NB4 (cell line): ENCODE measurements around the gene POFUT1.

Experiments used
- DNase-seq: peaks from one replicate; pipeline ENCODE4 v3.0.0; 2010; ENCODE audit warnings: low read depth
- H3K4me3 ChIP-seq: one replicate; pipeline ENCODE4 v1.5.1; 2011; ENCODE audit warnings: mild to moderate bottlenecking, low read depth, low read length, moderate library complexity
- MAX ChIP-seq: IDR thresholded peaks from 2 replicates; pipeline ENCODE4 v1.6.1; 2011; ENCODE audit warnings: low read depth, low read length
- MYC ChIP-seq: IDR thresholded peaks from 2 replicates; pipeline ENCODE4 v1.6.1; 2011; ENCODE audit warnings: low read depth, low read length
- POLR2A ChIP-seq: IDR thresholded peaks from 2 replicates; pipeline ENCODE4 v1.6.1; 2011; ENCODE audit warnings: mild to moderate bottlenecking; ENCODE audit not compliant: insufficient read length; ENCODE audit errors: extremely low read depth
- TF ChIP-seq, protein P1 (sequence below): IDR thresholded peaks from one replicate; pipeline ENCODE4 v1.5.1; 2012; ENCODE audit warnings: low read depth, low read length

The POFUT1 gene

DNA sequence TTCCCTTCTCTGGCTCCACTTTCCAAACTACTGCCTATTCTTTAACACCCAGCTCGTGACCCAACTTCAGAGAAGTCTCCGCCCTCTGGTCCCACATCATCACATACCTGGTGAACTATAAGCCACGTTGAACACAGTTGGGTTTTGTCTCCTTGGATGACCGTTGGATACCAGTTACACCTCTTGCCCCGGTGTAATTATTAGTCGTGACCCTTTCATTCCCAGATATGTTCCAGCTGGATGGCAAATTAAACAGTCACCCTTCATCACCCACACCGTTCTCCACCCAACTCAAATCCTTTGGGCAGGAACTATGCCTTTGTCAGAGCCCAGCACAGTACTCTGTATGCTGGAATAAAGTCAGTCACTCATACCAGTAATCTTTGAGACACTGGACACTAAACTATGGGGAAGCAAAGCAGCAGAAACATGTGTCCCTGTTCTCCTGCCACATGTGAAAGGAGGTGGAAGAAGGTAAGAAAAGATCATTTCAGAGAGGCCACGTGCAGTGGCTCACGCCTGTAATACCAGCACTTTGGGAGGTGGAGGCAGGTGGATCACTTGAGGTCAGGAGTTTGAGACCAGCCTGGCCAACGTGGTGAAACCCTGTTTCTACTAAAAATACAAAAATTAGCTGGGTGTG, 22.6 kb upstream of the POFUT1 start:
- no peak for DNase-seq
- TF ChIP-seq MAX (no peak), POLR2A (no peak), MYC (no peak)
- TF ChIP-seq, protein P1, sequence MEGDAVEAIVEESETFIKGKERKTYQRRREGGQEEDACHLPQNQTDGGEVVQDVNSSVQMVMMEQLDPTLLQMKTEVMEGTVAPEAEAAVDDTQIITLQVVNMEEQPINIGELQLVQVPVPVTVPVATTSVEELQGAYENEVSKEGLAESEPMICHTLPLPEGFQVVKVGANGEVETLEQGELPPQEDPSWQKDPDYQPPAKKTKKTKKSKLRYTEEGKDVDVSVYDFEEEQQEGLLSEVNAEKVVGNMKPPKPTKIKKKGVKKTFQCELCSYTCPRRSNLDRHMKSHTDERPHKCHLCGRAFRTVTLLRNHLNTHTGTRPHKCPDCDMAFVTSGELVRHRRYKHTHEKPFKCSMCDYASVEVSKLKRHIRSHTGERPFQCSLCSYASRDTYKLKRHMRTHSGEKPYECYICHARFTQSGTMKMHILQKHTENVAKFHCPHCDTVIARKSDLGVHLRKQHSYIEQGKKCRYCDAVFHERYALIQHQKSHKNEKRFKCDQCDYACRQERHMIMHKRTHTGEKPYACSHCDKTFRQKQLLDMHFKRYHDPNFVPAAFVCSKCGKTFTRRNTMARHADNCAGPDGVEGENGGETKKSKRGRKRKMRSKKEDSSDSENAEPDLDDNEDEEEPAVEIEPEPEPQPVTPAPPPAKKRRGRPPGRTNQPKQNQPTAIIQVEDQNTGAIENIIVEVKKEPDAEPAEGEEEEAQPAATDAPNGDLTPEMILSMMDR = no peak
- no peak overlapping the region for H3K4me3 ChIP-seq

GRCh38 chr20:32186506-32186905, 21.2 kb upstream of the POFUT1 start:
- TF ChIP-seq POLR2A (no peak), MYC (no peak), MAX (no peak)
- TF ChIP-seq, protein P1 = no peak
- no peak for DNase-seq

DNA sequence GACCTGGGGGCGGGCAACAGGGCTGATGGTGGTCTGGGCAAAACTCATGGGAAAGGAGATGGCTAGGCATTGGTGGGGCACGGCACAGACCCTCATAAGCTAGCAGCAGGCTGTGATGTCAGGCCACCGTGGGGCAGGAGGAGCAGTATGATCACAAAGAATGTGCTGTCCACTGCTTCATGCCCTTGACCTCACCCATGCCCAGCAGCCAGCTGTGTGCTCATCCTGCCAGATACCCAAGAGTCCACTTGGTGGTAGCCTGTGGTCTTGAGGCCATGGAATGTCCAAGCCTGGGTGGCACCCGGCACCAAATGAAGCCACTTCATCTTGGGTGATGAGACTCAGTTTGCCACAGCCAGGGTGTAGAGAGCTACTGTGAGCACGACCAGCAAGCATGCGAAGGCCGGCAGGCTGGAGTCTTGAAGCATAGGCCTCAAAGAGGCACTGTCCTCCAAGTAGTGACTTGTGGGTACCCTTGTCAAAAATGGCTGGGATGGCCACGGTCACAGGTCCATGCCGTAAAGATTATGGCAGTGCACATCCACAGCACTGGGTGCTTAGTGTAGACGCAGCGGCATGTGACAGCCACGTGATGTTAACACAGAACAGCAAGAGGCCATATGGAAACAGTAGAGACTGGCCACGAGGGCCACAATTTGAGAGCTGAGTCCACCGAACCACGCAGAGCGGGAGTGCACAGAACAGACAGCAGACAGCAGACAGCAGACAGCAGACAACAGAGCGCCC, 19.1 kb upstream of the POFUT1 start:
- TF ChIP-seq, protein P1 = no peak
- TF ChIP-seq MAX (no peak), MYC (no peak), POLR2A (no peak)
- DNase-seq = no peak
- no peak overlapping the region for H3K4me3 ChIP-seq

More at GRCh38 chr20:32186506-32186905, 21.2 kb upstream of the POFUT1 start:
- H3K4me3 ChIP-seq = no peak overlapping the region

DNA sequence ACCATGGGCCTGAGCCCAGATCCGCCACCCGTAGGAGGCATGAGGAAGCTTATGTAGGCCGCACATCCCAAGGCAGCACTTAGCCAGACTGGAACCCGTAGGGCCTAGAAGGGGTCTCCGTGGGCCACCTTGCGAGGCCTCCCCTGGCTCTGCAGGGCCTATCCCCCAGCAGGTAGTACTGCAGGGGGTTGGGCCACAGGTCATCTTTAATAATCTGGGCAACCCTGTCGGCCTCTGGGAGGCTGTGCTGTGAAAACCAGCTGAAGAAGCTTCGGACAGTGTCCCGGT, 18.6 kb upstream of the POFUT1 start:
- no peak overlapping the region for H3K4me3 ChIP-seq
- TF ChIP-seq MAX = no peak
- no peak for TF ChIP-seq POLR2A
- no peak for TF ChIP-seq MYC
- TF ChIP-seq, protein P1 = no peak
- no peak for DNase-seq

DNA sequence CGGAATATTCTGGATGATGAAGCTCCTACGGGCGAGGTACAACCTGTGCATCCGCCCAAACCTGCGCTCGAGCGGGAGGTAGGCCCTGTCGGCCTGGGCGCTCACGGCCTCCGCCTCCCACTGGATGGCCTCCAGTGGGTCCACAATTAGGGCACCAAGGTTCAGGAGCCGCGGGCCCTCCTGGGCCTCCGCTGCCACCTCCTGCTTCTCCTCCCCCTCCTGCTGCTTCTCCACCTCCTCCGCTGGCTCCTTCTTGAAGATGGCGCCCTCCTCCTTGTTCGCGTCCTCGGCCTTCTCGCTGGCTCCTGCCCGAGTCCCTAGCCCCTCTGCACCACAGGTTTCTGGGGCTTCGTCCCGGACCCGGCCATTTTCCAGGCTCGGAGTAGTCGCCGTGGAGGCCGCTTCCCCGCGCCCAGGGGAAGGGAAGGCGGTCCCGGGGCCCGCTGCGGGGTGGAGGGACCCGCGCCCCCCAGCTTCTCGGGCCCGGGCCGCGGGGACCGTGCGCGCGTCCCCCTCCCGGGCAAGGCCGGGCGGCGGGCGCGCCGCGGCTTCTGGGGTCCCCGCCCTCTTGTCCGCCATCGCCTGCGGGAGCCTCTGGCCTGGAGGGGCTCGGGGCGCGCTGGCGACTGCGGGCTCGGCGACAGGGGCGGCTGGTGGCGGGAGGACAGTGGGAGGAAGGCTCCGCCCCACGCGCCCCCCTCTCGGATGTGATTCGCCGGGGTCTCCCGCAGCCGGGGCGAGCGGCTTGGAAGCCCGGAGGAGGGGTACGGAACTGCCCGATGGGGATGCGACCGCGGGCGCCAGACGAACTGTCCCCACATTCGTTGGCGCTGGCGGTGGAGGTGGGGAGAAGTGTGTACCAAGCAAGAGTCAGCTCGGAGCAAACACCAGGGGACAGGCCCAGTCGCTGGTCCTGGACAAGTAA, 17.7 kb upstream of the POFUT1 start:
- TF ChIP-seq POLR2A = no peak
- no peak for TF ChIP-seq MYC
- TF ChIP-seq MAX = no peak
- TF ChIP-seq, protein P1 = no peak
- no peak overlapping the region for H3K4me3 ChIP-seq
- DNase-seq = no peak
